ENCODE measurements around the gene PYGB.

- TF ChIP-seq EZH2 (IDR thresholded peaks at IDR 0.05; ENCODE audit: borderline replicate concordance), result no peak
- TF ChIP-seq EZH2phosphoT487 (IDR thresholded peaks at IDR 0.05; ENCODE audit: low read depth, severe bottlenecking, unreplicated experiment), result no peak
- no peak for TF ChIP-seq CTCF (IDR thresholded peaks at IDR 0.05; ENCODE audit: poor library complexity)
Observed at GRCh38 chr20:25257130-25257529, 9.2 kb downstream of the PYGB start.

Measured in hepatocyte (in vitro differentiated cells).